AG09309 (cell line): Measurements from ENCODE around the gene BBS1.
A peak's percentile ranks its signal among the peaks of the same experiment; 100 is the strongest.

ENCODE experiments used
- DNase-seq: peaks from one replicate; pipeline ENCODE4 v3.0.0-alpha.2; 2010; ENCODE audit warnings: low read depth
- H3K4me3 ChIP-seq: 2 replicates; pipeline ENCODE4 v1.5.1; 2011; ENCODE audit warnings: mild to moderate bottlenecking, low read depth, low read length, moderate library complexity; ENCODE audit not compliant: control insufficient read depth
- TF ChIP-seq, protein P1 (sequence below): IDR thresholded peaks from 2 replicates; pipeline ENCODE4 v1.5.1; 2011; ENCODE audit warnings: mild to moderate bottlenecking, low read depth, low read length, inconsistent platforms; ENCODE audit not compliant: insufficient read depth, control insufficient read depth; ENCODE audit errors: missing control alignments

Gene BBS1

DNA sequence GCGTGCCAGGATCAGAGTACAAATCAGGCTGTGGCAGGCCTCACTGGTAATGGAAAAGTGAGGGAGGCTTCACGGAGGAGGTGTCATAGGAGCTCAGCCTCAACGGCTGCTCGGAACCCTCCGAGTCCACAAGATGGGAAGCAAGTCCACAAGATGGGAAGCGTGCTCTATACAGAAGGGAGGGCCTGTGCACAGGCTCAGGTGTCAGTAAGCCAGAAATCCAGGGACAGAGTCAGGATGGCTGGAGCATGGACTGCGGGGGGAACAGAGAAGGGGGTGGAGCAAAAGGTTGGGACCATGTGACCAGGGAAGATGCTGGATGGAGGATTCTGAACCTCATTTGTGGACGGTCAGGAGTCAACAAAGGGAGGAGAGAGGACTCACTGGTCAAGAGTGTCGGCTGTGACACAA, 33.6 kb upstream of the BBS1 start:
- TF ChIP-seq, protein P1, sequence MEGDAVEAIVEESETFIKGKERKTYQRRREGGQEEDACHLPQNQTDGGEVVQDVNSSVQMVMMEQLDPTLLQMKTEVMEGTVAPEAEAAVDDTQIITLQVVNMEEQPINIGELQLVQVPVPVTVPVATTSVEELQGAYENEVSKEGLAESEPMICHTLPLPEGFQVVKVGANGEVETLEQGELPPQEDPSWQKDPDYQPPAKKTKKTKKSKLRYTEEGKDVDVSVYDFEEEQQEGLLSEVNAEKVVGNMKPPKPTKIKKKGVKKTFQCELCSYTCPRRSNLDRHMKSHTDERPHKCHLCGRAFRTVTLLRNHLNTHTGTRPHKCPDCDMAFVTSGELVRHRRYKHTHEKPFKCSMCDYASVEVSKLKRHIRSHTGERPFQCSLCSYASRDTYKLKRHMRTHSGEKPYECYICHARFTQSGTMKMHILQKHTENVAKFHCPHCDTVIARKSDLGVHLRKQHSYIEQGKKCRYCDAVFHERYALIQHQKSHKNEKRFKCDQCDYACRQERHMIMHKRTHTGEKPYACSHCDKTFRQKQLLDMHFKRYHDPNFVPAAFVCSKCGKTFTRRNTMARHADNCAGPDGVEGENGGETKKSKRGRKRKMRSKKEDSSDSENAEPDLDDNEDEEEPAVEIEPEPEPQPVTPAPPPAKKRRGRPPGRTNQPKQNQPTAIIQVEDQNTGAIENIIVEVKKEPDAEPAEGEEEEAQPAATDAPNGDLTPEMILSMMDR, result no peak
- no peak overlapping the region for H3K4me3 ChIP-seq
- no peak for DNase-seq

DNA sequence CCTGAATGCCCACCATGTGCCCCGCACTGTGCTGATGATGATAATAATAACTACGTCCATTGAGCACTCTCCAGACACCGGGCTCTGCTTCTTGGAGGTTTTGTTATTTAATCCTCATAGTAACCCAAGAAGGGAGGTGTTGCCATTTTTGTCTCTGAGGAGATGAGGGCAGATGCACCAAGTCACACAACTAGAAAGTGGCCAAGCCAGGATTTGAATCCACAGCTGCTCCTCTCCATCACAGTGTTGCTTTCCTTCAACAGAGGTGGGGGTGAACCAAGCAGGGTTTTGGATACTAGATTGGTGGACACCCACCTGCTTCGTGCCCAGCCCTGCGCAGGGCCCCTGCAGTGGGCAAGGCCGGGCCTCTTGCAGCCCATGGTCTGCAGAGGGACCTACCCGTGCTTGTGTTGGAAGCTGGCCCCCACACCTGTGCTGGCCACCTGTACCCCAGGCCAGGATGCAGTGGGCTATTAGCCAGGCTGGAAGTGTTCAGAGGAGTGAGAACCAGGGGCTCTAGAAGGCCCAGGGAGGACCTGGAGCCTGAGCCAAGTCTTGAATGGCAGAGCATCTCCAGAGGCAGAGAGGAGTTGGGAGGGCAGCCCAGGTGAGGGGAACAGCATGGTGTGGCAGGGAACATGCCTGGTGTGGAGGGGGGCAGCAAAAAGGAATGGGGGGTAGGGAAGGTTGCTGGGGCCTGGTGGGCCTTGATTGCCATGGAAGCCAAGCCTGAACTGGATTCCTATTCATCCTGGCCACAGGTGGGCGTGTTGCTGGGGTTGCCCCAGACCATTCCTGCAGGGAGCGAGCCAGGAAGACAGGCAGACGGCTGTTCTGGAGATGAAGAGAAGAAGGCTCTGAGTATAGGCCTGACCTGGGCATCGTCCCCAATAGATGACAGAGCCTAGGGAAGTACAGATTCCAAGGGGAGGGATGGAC, 32.9 kb upstream of the BBS1 start:
- TF ChIP-seq, protein P1, result no peak
- DNase-seq, result no peak
- no peak overlapping the region for H3K4me3 ChIP-seq

DNA sequence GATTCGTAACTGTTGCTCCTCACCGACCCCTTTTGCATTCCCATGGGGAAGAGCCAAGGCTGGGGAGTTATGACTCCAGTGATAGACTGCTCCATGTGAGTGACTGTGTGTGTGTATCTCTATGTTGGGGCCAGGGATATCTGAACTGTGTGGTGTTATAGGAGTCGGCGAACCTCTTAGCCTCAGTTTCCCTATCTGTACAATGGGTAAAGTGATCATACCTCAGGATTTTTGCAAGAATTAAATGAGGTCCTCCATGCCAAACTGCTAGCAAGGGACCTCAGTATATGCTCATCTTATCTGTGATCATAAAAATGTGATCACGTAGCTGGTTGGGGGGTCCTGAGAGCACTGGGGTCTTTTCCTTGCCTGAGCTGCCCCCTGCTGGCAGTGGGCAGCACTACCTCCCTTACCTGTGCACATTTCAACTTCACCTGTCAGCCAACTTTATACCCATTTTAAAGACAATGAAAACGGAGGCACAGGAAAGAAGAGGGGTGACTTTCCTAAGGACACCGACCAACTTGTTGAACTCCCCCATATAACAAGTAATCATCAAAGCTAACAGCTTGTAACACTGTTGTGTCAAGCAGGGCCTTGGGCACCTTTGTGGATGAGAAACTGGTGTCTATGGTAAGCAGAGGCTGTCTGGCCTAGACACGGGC, 31.6 kb upstream of the BBS1 start:
- peak overlapping the region; percentile 83 for H3K4me3 ChIP-seq
- DNase-seq, result no peak
- TF ChIP-seq, protein P1, result peak; percentile 83

GRCh38 chr11:66479394-66480116, 30.9 kb upstream of the BBS1 start:
- peak overlapping the region; percentile 83 for H3K4me3 ChIP-seq
- TF ChIP-seq, protein P1, result no peak
- DNase-seq, result no peak

- TF ChIP-seq, protein P1, result no peak
- peak within 1 kb of the TSS; percentile 83 for H3K4me3 ChIP-seq
- DNase-seq, result peak; percentile 81
Measured at GRCh38 chr11:66480117-66480938, 30.1 kb upstream of the BBS1 start, which contains the start of gene DPP3. Gene DPP3 (plus strand): TSS chr11:66480434. CDS start chr11:66482201, 1,767 bp downstream.
